ENCODE data around the gene PTBP1.

PTBP1 gene

DNA sequence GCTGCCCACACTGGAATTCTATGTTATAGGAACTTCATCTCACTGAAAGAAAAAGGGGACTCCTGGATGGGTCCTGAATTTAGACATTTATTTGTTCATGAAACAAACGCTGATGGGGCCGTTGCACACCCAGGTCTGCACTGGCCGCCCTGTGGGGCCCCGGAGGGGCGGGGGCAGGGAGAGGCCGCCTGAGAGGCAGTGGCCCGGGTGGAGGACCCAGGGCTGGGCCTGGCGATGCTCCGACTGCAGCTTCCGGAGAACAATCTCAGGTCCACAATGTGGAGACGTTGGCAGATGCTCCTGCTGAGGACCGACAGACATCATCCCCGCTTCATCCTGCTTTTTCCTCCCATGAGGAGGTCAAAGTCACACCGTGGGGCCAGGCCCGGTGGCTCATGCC, 16.3 kb upstream of the PTBP1 start:
- no peak overlapping the region for H3K4me3 Mint-ChIP-seq
- no peaks in the 10 kb centered on the region for H3K9me3 Mint-ChIP-seq
- DNase-seq (ENCODE audit: low spot score in 2 of 2) (no peak), ATAC-seq (replicated peaks; ENCODE audit: extremely low read depth, poor library complexity, severe bottlenecking) (no peak)
- H3K27ac Mint-ChIP-seq (ENCODE audit: low read depth): no peak overlapping the region
- H3K27me3 Mint-ChIP-seq: peaks cover 14% of the 10 kb centered on the region
- no peaks in the 10 kb centered on the region for H3K4me1 Mint-ChIP-seq
- no peaks in the 10 kb centered on the region for H3K36me3 Mint-ChIP-seq (ENCODE audit: insufficient read depth)

DNA sequence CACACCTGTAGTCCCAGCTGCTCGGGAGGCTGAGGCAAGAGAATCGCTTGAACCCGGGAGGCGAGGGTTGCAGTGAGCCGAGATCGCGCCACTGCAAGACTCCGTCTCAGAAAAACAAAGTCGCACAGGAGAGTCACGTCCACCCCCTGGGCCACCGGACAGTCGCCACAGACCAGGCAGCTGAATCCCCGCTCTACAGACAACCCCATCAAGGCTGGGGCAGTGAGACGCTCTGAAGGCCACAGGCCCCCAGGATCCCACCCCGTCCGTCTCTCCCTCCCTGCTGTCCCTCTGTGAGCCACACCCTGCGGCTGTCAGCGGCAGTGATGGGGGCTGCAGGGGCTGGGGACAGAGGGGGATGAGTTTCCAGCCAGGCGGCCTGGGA, 15.5 kb upstream of the PTBP1 start:
- H3K27me3 Mint-ChIP-seq: peaks cover 14% of the 10 kb centered on the region
- DNase-seq (ENCODE audit: low spot score in 2 of 2): no peak
- no peak overlapping the region for H3K27ac Mint-ChIP-seq (ENCODE audit: low read depth)
- no peaks in the 10 kb centered on the region for H3K4me1 Mint-ChIP-seq
- H3K4me3 Mint-ChIP-seq: no peak overlapping the region
- H3K9me3 Mint-ChIP-seq: no peaks in the 10 kb centered on the region
- H3K36me3 Mint-ChIP-seq (ENCODE audit: insufficient read depth): no peaks in the 10 kb centered on the region
- no peak for ATAC-seq (replicated peaks; ENCODE audit: extremely low read depth, poor library complexity, severe bottlenecking)

DNA sequence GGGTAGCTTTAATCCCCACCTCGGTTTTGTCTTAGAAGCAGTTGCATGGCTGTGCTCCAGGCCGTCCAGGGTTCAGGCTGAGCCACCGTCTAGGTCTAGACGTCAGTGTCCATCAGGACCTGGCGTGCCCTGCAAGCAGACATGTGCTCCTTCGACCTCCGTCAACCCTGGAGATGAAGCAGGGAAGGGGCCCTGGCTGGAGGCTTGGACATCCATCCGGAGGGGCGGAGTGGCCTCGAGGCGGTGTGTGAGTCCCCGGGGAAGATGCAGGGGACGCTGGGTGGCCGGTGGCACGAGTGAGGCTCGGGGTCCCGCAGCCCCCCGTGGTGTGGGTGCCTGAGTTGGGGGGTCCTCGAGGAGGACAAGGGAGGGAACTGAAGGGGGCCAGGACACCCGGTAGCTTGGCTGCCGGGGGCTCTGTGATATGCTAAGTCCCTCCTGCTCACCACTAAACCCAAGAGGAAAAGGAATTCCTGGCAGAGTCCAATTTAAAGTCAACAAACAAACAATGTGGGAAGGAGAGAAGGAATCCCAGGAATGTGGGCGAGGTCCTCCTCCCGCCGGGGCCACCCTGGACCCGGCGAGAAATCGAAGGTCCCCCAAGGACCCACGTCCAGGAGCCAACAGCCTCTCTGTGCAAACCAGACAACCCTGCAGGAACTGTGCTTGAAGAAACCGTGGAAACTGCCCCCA, 14.9 kb upstream of the PTBP1 start:
- DNase-seq (ENCODE audit: low spot score in 2 of 2): no peak
- Mint-ChIP-seq H3K36me3 (ENCODE audit: insufficient read depth) (no peaks in the 10 kb centered on the region), H3K4me1 (no peaks in the 10 kb centered on the region), H3K27ac (ENCODE audit: low read depth) (no peak overlapping the region), H3K4me3 (no peak overlapping the region), H3K9me3 (no peaks in the 10 kb centered on the region), H3K27me3 (peaks cover 14% of the 10 kb centered on the region)
- ATAC-seq (replicated peaks; ENCODE audit: extremely low read depth, poor library complexity, severe bottlenecking): no peak

DNA sequence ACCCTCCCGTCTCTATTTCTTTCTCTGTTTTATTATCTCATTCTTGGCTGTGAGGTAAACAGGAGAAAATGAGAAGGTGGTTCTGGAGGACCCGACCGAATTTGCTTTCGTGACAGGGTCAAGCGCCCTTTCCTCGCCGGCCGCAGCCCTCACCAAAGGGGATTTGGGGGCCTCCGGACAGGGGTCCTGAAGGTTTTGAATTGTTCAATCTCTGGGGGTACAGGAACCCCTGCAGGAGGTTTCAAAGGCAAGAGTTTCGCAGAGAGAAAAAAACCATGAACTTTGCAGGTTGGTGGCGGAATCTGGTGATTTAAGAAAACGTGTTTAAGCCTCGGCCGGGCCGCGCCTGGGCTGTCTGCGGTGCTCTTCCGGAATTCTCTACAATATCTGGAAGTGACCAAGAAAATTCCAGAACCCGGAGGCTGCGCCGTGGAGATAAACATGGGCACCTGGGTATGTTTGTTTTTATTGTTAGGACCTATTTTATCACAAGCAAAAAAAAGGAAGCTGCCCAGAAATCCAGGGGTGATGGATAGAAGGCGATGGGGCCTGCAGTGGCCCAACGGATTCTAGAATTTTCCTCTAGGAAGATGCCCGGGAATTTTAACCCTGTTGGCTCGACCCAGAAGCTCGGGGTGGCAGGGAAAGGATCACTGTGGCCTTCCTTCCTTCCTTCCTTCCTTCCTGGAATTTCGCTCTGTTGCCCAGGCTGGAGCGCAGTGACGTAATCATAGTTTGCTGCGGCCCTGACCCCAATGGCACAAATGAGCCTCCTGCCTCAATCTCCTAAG, 14.2 kb upstream of the PTBP1 start:
- ATAC-seq (replicated peaks; ENCODE audit: extremely low read depth, poor library complexity, severe bottlenecking) (no peak), DNase-seq (ENCODE audit: low spot score in 2 of 2) (no peak)
- H3K9me3 Mint-ChIP-seq: no peaks in the 10 kb centered on the region
- peaks cover 14% of the 10 kb centered on the region for H3K27me3 Mint-ChIP-seq
- peaks cover 1% of the 10 kb centered on the region for H3K36me3 Mint-ChIP-seq (ENCODE audit: insufficient read depth)
- no peak overlapping the region for H3K4me3 Mint-ChIP-seq
- H3K4me1 Mint-ChIP-seq: no peaks in the 10 kb centered on the region
- no peak overlapping the region for H3K27ac Mint-ChIP-seq (ENCODE audit: low read depth)

DNA sequence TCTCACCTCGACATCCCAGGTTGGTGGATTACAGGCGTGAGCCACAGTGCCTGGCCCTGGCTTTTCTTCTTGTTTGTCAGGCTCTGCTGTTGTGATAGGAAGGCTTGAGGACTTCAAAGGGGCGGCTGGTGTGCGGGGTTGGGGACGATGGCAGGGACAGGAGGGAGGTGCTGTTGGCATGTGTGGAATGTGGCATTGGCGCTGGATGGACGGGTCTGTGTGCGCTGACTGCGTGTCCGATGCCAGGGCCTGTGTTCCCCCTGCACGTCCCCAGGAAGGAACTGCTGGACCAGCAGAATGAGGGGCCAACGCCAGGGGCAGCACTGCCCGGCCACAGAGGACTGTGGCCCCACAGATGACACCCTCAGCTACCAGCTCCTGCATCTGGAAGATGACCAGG, 12.7 kb upstream of the PTBP1 start:
- Mint-ChIP-seq H3K36me3 (ENCODE audit: insufficient read depth) (peaks cover 1% of the 10 kb centered on the region), H3K27ac (ENCODE audit: low read depth) (no peak overlapping the region), H3K27me3 (peaks cover 7% of the 10 kb centered on the region), H3K9me3 (no peaks in the 10 kb centered on the region), H3K4me3 (no peak overlapping the region), H3K4me1 (no peaks in the 10 kb centered on the region)
- ATAC-seq (replicated peaks; ENCODE audit: extremely low read depth, poor library complexity, severe bottlenecking) (no peak), DNase-seq (ENCODE audit: low spot score in 2 of 2) (no peak)

DNA sequence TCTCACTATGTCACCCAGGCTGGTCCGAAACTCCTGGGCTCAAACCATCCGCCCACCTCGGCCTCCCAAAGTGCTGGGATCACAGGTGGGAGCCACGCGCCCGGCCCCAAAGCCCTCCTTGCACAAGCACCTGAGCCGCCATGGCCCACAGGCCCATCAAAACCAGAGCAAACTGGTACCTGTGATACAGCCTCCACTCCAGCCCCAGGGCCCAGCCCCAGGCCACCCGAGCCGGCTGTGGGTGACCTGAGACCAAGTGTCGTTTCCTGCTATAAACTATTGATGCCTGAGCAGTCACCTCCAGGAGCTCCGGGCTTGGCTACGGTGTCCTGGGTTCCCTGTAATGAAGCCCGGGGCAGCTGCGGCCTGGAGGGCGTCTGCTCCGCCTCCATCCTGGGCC, 9.7 kb upstream of the PTBP1 start:
- DNase-seq (ENCODE audit: low spot score in 2 of 2) (no peak), ATAC-seq (replicated peaks; ENCODE audit: extremely low read depth, poor library complexity, severe bottlenecking) (no peak)
- peaks cover 1% of the 10 kb centered on the region for H3K36me3 Mint-ChIP-seq (ENCODE audit: insufficient read depth)
- H3K9me3 Mint-ChIP-seq: no peaks in the 10 kb centered on the region
- H3K4me3 Mint-ChIP-seq: no peak overlapping the region
- H3K4me1 Mint-ChIP-seq: no peaks in the 10 kb centered on the region
- H3K27me3 Mint-ChIP-seq: no peaks in the 10 kb centered on the region
- no peak overlapping the region for H3K27ac Mint-ChIP-seq (ENCODE audit: low read depth)

DNA sequence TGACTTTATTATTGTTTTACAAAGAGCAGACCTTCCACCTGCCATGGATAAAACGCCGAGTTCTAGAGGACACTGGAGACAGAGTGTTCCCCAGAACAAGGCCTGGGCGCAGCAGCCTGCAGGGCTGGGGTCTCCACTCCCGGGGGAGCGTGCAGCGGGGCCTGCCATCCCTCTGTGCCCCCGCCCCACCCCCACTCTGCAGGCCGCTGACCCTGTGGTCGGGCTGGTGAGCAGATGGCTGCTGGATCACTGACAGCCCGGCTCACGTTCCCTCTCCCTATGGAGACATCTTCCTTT, 8.6 kb upstream of the PTBP1 start:
- Mint-ChIP-seq H3K4me1 (no peaks in the 10 kb centered on the region), H3K9me3 (no peaks in the 10 kb centered on the region), H3K4me3 (no peak overlapping the region), H3K27me3 (no peaks in the 10 kb centered on the region), H3K27ac (ENCODE audit: low read depth) (no peak overlapping the region), H3K36me3 (ENCODE audit: insufficient read depth) (peaks cover 1% of the 10 kb centered on the region)
- no peak for ATAC-seq (replicated peaks; ENCODE audit: extremely low read depth, poor library complexity, severe bottlenecking)
- DNase-seq (ENCODE audit: low spot score in 2 of 2): no peak

DNA sequence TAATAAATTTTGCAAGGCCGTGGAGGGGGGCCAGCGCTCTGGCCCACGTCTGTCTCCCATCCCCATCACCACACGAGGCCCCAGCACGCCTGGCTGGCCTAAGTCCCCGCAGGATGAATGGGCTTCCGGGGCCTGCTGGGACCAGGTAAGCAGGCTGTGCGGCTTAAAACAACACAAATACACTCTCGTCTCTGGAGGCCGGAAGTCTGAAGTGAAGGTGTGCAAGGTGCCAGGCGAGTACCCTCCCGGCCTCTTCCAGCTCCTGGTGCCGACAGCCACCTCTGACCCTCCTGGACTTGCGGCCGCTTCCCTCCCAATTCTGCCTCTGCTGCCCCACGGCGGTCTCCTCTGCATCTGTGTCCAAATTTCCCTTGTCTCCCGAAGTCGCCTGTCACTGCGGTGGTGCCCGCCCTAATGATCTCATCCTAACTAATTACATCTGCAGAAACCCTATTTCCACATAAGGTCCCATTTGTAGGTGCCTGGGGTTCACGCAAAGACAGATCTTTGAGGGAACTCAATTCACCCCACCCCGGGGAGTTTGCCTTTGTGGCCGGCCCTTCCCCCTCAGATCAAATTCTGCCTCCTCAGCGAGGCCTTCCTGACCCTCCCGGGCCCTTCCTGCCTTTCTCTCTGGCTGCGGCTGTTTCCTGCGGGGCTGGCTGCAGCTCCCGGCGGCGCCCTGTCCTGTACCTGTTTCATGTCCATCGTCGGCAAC, 8.1 kb upstream of the PTBP1 start:
- H3K4me1 Mint-ChIP-seq: no peaks in the 10 kb centered on the region
- ATAC-seq (replicated peaks; ENCODE audit: extremely low read depth, poor library complexity, severe bottlenecking) (no peak), DNase-seq (ENCODE audit: low spot score in 2 of 2) (no peak)
- H3K27me3 Mint-ChIP-seq: no peaks in the 10 kb centered on the region
- H3K9me3 Mint-ChIP-seq: no peaks in the 10 kb centered on the region
- H3K27ac Mint-ChIP-seq (ENCODE audit: low read depth): no peak overlapping the region
- no peak overlapping the region for H3K4me3 Mint-ChIP-seq
- H3K36me3 Mint-ChIP-seq (ENCODE audit: insufficient read depth): peaks cover 1% of the 10 kb centered on the region

DNA sequence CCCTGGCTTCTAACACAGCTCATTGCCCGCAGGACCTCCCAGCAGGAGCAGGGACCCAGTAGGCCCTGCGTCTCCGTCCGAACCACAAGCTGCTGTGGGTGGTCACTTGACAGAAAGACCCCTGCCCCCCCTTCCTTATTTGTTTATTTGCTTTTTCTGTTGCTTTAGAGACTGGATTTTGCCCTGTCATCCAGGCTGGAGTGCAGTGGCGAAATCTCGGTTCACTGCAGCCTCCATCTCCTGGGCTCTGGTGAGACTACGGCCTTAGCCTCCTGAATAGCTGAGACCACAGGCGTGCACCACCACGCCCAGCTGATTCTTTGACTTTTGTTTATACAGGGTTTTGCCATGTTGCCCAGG, 7.6 kb upstream of the PTBP1 start:
- H3K4me1 Mint-ChIP-seq: no peaks in the 10 kb centered on the region
- H3K27ac Mint-ChIP-seq (ENCODE audit: low read depth): no peak overlapping the region
- no peaks in the 10 kb centered on the region for H3K27me3 Mint-ChIP-seq
- H3K36me3 Mint-ChIP-seq (ENCODE audit: insufficient read depth): peaks cover 1% of the 10 kb centered on the region
- H3K9me3 Mint-ChIP-seq: no peaks in the 10 kb centered on the region
- ATAC-seq (replicated peaks; ENCODE audit: extremely low read depth, poor library complexity, severe bottlenecking) (no peak), DNase-seq (ENCODE audit: low spot score in 2 of 2) (no peak)
- H3K4me3 Mint-ChIP-seq: no peak overlapping the region

DNA sequence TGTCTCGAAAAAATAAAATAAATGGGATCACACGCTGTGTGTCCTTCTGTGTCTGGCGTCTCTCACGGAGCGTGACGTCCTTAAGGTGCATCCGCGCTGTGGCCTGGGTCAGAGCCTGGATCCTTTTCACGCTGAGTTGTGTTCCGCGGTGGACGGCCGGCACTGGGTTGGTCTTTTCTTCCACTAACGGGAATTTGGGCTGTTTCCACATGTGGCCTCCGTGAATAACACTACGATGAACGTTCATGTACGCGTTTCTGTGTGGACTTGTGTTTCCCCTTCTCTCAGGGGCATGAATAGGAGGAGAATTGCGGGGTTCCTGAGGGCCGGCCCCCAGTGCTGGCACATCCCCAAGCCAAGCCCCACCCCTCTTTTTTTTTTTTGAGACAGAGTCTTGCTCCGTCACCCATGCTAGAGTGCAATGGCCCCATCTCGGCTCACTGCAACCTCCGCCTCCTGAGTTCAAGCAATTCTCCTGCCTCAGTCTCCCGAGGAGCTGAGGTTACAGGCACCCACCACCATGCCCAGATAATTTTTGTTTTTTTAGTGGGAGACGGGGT, 6.2 kb upstream of the PTBP1 start:
- H3K4me3 Mint-ChIP-seq: no peak overlapping the region
- no peak for DNase-seq (ENCODE audit: low spot score in 2 of 2)
- no peak overlapping the region for H3K27ac Mint-ChIP-seq (ENCODE audit: low read depth)
- no peaks in the 10 kb centered on the region for H3K4me1 Mint-ChIP-seq
- H3K36me3 Mint-ChIP-seq (ENCODE audit: insufficient read depth): peaks cover 1% of the 10 kb centered on the region
- no peaks in the 10 kb centered on the region for H3K27me3 Mint-ChIP-seq
- H3K9me3 Mint-ChIP-seq: no peaks in the 10 kb centered on the region
- no peak for ATAC-seq (replicated peaks; ENCODE audit: extremely low read depth, poor library complexity, severe bottlenecking)

DNA sequence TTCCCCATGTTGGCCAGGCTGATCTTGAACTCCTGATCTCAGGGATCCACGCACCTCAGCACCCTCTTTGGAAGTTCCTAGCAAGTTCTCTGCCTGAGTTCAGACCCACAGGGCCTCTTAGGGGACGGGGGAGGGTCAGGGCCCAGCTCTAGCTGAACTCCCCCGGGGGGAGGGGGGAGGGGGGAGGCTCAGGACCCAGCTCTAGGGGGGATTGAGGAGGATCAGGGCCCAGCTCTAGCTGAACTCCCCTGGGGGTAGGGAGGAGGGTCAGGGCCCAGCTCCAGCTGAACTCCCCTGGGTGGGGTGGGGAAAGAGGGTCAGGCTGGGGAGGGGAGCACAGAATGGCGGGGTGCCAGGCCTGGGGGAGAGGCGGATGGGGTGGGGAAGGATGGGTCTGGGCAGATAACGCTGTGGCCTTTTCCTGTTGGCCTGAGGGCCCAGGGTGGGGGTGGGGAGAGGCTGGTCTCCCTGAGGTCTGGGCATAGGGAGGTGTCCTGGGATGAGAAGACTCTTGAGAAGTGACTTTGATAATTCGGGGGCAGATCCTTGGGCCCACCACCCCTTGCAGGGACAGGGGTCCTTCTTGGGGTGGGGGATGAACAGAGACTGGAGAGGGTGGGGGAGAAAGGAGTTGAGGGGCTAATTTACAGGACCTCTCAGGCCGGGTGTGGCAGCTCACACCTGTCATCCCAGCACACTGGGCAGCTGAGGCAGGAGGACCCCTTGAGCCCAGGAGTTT, 5.5 kb upstream of the PTBP1 start:
- H3K36me3 Mint-ChIP-seq (ENCODE audit: insufficient read depth): peaks cover 1% of the 10 kb centered on the region
- no peak overlapping the region for H3K27ac Mint-ChIP-seq (ENCODE audit: low read depth)
- H3K27me3 Mint-ChIP-seq: no peaks in the 10 kb centered on the region
- H3K9me3 Mint-ChIP-seq: no peaks in the 10 kb centered on the region
- no peak overlapping the region for H3K4me3 Mint-ChIP-seq
- no peak for ATAC-seq (replicated peaks; ENCODE audit: extremely low read depth, poor library complexity, severe bottlenecking)
- peaks cover 3% of the 10 kb centered on the region for H3K4me1 Mint-ChIP-seq
- DNase-seq (ENCODE audit: low spot score in 2 of 2): no peak

DNA sequence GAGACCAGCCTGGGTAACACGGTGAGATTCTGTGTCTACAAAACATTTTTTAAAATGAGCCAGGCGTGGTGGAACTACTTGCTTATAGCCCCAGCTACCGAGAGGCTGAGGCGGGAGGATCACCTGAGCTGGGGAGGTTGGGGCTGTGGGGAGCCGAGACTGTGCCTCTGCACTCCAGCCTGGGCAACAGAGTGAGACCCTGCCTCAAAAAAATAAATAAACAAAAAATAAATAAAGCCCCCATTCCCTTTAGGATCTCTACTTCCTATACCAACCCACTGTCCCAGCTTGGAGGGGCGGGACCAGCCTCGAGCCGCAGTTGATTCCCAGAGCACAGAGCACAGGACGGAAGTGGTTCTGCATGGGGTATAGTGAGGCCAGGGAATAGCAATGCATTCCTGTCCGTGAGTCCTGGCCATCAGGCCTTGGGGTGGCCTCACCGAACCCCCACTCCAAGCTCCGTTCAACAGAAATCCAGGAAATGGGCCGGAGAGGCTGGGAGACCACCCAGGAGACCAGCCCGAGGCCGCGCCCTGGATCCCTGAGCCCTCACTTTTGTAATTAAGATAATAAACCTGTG, 4.9 kb upstream of the PTBP1 start:
- ATAC-seq (replicated peaks; ENCODE audit: extremely low read depth, poor library complexity, severe bottlenecking) (no peak), DNase-seq (ENCODE audit: low spot score in 2 of 2) (no peak)
- Mint-ChIP-seq H3K4me3 (no peak overlapping the region), H3K4me1 (peaks cover 5% of the 10 kb centered on the region), H3K36me3 (ENCODE audit: insufficient read depth) (peaks cover 5% of the 10 kb centered on the region), H3K9me3 (no peaks in the 10 kb centered on the region), H3K27me3 (no peaks in the 10 kb centered on the region), H3K27ac (ENCODE audit: low read depth) (no peak overlapping the region)

Data from central memory CD8-positive, alpha-beta T cell (primary cell).